GM08714 (cell line): ENCODE measurements around the gene GOLGA3.

Experiments used
- H3K4me3 ChIP-seq: fragments of 200-500 bp; sonication (Bioruptor generic); 2 replicates; pipeline ENCODE4 v1.5.1; 2014; ENCODE audit warnings: mild to moderate bottlenecking, low read length, inconsistent platforms
- ZNF274 ChIP-seq: IDR thresholded peaks from 2 replicates; pipeline ENCODE4 v1.6.1; 2012; ENCODE audit warnings: mild to moderate bottlenecking, low read depth, low read length

The GOLGA3 gene

GRCh38 chr12:132739600-132740312 is 88.9 kb downstream of the GOLGA3 start:
- TF ChIP-seq ZNF274: no peak
- H3K4me3 ChIP-seq: no peak overlapping the region

GRCh38 chr12:132736913-132737312 is 91.8 kb downstream of the GOLGA3 start:
- TF ChIP-seq ZNF274: no peak
- H3K4me3 ChIP-seq: no peak overlapping the region

GRCh38 chr12:132736378-132736777 is 92.3 kb downstream of the GOLGA3 start:
- no peak for TF ChIP-seq ZNF274
- no peak overlapping the region for H3K4me3 ChIP-seq

- no peak overlapping the region for H3K4me3 ChIP-seq
- no peak for TF ChIP-seq ZNF274
Observed at GRCh38 chr12:132735496-132735895, 93.2 kb downstream of the GOLGA3 start.

DNA sequence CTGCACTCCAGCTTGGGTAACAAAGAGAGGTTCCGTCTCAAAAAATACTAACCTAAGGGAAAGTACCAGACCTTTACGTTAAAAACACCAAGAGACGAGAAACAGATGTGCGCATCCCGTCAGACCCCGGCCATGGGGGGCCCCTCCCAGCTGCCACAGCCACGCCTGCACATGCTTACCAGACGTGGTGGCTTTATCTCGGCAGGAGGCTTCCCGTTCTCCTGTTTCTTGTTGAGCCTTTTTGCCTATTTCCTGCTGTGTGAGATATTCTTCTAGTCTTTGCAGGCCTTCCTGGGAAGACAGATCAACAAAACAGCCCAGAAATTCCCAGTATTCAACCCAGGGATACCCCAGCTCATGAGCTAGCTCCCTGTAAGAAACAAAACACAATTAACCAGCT is 94.5 kb downstream of the GOLGA3 start:
- TF ChIP-seq ZNF274: no peak
- no peak overlapping the region for H3K4me3 ChIP-seq

- TF ChIP-seq ZNF274: no peak
- no peak overlapping the region for H3K4me3 ChIP-seq
Observed at GRCh38 chr12:132731574-132731973, 97.1 kb downstream of the GOLGA3 start.

DNA sequence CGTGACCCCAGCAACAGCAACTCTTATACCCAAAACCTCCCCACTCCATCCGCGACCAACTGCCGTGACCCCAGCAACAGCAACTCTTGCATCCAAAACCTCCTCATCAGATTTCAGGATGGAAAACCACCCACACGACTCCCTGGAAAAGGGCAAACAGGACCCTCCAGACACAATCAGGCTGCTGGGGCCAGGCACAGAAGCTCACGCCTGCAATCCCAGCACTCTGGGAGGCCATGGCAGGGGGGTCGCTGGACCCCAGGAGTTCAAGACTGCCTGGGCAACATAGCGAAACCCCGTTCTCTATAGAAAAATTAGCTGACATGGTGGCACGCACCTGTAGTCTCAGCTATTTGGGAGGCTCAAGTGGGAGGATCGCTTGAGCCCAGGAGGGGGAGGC is 98.3 kb downstream of the GOLGA3 start:
- TF ChIP-seq ZNF274: no peak
- H3K4me3 ChIP-seq: no peak overlapping the region

DNA sequence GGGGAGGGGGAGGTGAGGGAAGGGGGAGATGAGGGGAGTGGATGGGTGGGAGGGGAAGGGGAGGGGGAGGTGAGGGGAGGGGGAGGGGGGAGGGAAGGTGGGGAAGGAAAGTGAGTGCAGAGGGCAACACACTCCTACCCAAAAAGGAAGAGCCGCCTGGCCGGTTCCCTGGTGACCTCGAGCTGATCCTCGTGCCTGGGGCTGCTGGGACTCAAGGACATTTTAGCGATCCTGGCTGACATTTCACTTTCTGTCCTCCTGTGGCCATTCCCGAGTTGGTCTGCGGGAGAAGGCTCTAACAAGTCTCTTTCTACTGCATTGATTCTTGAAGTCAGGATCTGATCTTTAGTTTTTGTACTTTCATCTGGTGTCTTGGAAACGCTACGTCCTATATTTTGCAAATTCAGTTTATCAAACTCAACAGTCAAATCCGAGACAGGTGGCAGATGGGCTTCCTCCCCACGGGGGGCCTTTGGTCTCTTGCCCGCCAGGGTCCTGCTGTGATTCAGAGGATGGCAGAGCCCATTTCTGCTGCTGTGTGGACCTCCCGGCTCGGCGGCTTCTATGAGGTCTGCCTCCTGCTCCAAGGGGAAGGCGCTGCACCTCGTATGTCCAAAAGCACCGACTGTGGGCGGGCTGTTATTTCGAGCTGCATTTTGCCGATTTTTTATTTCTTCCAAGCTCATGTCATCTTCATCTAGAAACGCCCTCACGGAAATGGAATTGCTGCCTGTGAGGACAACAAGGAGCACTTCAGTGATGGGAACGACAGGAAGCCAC is 98.9 kb downstream of the GOLGA3 start:
- no peak overlapping the region for H3K4me3 ChIP-seq
- TF ChIP-seq ZNF274: no peak

DNA sequence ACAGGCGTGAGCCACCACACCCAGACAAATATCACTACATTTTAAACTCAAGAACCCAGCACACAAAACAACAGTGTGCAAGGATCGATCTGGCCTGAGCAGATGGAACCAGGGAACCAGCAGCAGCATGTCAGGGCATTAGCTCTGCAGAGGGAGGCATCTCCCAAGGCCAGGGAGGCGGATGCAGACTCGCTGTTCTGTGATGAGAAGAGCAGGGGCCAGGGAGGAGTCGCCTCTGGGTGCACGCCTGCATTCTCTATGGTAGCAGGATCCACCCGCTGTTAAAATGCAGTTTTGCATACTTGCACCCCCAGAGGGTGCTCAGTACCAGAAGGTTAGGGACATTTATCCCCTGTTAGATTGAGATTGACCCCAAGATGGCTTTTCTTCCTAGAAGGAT is 100.2 kb downstream of the GOLGA3 start:
- no peak overlapping the region for H3K4me3 ChIP-seq
- no peak for TF ChIP-seq ZNF274

DNA sequence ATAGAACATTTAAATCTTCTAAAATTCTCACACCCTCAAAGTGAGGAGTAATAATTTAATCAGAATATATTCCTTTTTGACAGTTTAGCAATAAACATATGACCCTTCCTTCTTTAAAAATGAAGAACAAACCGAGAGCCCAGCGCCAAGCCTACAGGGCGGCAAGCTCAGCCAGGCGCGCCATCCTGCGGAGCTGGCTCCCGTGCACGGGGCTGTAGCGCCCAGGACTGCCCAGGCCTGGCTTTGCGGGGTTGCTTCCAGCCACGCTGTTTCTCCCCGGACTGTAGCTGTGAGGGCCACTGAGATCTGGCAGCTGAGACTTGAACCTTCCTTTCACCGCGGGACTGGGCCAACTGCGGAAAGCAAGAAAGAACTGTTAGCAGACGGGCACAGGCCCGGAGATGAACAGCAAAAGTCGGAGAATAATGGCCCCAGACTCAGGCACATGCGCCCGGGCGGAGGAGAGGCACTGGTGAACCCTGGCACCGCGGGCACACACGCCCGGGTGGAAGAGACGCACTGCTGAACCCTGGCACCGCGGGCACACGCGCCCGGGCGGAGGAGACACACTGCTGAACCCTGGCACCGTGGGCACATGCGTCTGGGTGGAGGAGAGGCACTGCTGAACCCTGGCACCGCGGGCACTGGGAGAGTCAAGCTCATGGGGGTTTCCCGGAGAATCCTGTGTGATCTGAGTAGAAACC is 101.4 kb downstream of the GOLGA3 start:
- no peak for TF ChIP-seq ZNF274

DNA sequence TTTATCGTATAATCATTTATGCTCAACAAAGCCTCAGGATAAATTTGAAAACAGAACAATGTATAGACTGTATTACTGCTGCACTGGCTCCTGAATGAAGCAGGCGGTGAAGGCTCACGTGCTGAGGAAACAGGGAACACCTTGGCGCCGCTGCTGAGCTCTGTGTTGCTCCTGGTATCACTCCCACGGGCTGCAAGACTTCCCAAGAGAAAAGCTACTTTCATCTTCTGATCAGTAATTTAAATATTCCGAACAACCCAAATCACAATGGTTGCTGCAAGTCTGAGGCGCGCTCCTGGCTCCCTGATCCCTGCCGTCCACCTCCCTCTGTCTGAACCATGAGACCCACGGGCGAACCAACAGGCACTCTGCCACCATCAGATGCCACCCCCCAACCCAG is 102.3 kb downstream of the GOLGA3 start:
- no peak overlapping the region for H3K4me3 ChIP-seq
- TF ChIP-seq ZNF274: no peak

More for the DNA sequence above, 101.4 kb downstream of the GOLGA3 start:
- no peak overlapping the region for H3K4me3 ChIP-seq

DNA sequence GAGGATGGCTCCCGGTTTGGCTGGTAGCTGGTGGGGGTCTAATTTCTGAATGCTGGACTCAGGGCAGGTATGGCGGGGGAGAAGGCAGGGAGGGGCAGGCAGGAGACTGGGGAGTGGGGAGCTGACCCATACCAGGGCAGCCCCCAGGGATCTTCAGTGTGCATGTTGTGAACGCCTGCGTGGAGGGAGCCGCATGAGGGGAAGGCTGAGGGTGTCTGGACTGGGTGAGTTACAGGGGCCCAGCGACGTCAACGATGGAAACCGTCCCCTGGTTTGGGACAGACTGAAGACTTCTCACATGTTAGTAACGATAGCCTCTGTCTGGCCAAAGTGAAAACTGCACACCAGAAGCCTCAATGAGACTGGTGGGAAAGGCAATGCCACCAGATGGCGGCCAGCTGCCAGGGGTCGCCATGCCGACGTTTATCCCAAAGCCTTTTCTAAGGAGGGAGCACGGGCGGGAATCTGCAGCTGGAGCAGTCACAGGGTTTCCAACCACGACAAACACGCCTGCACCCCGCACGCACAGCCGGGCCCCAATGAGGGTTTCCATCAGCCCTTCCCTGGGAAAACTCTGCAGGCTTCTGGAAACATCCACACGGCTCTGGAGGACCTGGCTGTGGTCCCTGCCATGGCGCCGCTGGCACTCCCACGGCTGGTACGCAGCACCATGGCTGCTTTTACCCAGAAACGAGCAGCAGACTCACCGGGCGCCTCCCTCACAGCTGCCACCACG is 104.0 kb downstream of the GOLGA3 start:
- no peak overlapping the region for H3K4me3 ChIP-seq
- TF ChIP-seq ZNF274: no peak

DNA sequence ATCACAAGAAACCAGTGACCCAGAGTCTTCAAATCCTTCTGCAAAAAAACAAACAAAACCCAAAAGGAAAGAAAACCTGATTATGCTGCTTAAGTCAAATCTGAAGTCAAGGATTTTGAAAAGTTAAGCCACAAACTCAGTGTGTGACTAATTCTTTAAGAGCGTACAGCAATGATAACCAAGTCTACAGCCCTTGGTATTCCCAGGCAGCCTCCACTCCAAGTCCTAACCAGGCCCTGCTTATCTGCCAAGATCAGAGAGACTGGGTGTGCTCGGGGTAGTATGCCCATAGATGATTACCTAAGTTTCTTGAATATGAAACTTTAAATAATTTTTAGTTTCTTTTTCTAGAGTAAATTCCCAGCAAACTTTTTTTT is 104.9 kb downstream of the GOLGA3 start:
- H3K4me3 ChIP-seq: no peak overlapping the region
- TF ChIP-seq ZNF274: no peak
